GM12873 (cell line): ENCODE data around the gene EDNRA.

Experiments
- TF ChIP-seq, protein P1 (sequence below): IDR thresholded peaks from 2 replicates; pipeline ENCODE4 v1.5.1; 2012; ENCODE audit warnings: low read depth, mild to moderate bottlenecking, moderate library complexity, low read length, control low read depth; ENCODE audit not compliant: insufficient read depth; ENCODE audit errors: missing control alignments

Gene EDNRA

DNA sequence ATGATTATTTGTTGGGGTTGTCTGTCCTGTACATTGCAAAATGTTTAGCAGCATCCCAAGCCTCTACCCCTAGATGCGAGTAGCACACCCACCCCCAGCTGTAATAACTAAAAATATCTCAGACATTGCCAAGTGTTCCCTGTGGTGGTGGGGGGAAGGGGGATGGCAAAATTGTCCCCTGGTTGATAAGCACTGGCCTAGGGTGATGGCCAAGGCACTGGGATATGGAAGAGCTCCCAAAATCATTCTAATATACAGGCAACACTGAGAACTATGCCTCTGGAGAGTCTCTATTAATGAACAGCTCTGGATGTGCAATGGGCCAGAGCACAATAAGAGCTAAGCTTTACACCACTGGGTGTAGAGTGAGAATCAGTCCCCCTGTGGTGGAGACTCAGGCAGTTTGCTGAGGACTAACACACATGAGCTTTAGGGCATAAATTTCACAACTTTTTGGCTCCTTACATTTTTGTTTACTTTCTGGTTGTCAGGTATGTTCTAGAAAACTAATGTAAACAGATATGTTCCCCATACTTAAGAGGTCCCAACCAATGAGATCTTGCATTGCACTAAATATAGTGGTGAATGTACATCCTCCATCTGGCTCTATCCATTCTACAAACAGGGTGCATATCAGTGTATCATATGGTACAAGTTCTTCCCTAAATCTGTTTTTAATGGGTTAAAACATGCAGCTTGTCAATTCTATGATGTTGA, 34.5 kb downstream of the EDNRA start:
- TF ChIP-seq, protein P1, sequence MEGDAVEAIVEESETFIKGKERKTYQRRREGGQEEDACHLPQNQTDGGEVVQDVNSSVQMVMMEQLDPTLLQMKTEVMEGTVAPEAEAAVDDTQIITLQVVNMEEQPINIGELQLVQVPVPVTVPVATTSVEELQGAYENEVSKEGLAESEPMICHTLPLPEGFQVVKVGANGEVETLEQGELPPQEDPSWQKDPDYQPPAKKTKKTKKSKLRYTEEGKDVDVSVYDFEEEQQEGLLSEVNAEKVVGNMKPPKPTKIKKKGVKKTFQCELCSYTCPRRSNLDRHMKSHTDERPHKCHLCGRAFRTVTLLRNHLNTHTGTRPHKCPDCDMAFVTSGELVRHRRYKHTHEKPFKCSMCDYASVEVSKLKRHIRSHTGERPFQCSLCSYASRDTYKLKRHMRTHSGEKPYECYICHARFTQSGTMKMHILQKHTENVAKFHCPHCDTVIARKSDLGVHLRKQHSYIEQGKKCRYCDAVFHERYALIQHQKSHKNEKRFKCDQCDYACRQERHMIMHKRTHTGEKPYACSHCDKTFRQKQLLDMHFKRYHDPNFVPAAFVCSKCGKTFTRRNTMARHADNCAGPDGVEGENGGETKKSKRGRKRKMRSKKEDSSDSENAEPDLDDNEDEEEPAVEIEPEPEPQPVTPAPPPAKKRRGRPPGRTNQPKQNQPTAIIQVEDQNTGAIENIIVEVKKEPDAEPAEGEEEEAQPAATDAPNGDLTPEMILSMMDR, result no peak

DNA sequence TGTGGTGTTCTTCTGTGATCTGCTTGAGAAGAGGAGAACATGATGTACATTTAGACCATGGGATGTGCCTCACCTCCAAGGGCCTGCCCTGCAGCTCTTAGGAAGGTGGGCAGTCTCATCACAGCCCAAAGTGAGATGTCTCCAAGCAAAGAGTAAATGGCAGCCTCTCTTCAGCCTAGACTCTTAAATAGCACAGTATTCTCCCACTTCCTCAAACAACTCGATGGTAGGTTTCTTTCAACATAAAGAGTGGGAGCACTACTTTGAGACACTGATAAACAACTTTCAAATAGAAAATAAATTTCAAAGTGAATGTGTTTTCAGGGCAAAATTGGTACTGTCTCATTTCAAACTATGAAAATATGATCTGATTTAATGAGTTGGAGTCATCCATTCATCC, 35.2 kb downstream of the EDNRA start:
- TF ChIP-seq, protein P1, result no peak

DNA sequence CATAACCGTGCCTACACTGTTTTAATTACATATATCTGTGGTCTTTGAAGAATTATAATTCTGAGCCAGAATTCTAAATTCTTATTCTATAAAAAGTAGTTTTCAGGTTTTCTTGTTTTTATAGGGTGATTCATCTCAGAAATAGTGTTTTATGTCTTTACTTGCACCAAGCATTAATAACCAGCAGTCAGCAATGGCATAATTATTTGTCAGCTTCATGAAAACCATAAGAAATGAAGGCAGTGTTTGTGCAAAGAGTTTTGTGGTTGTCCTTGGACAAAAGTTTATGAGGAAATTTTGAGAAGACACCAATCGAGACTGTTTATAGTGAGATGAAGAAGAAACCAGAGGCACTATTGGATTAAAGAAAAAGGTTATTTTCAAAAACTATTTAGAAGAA, 37.2 kb downstream of the EDNRA start:
- TF ChIP-seq, protein P1, result no peak

DNA sequence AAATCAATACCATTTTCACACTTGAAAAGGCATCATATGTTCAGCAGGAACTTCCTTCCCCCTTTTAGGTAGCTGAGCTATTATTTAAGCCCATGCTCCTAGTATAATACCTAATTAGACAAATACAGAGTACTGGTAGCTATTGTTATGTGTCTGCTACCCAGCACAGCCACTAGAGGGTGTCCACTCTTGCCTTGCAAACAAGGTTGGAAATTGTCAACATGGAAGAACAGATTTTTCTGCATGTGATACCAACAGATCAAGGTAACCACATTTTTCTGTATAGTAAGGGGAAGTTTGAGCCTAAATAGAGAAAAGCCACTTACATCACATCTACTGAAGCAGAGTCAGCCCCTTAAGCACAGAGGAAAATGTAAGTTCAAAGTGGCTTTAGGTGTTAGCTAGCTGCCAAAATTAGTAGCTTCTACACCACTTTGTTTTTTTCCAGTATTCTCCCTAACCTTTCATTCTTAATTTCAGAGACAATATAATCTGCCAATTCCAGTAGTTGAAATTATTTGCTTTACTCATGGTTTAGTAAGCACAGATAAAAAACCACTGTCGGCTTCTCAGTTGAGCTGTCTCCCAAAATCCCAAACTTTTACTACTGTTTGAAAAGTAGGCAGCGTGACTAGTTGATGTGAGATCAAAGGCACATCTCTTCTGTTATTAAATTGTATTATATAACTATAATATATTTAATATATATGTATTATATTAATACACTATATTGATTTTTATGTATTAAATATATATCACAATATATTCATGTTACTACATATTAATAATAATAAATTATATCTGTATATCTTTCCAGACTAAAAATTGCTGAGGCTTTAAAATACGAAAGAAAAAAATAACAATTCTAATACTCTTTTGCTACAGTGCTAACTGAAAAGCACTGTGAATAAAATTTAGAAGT, 38.2 kb downstream of the EDNRA start:
- TF ChIP-seq, protein P1, result peak; percentile 95

DNA sequence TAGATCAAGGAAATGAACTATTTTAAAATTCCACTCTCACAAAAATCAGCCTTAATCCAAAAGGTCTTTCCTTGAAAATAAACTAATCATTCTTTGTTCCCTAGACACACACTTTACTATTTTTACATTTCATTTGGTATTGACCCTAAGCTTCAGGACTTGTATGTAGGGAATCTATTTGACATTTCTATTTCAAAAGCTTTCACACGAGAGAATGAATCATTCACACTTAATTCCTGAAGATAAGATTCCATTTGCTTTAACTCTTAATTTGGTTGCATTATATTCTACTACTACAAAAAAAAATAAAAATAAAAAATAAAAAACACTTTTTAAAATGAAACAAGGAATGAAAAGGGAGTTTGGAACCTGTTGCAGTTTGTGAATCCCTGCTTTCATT, 43.7 kb downstream of the EDNRA start:
- TF ChIP-seq, protein P1, result no peak

DNA sequence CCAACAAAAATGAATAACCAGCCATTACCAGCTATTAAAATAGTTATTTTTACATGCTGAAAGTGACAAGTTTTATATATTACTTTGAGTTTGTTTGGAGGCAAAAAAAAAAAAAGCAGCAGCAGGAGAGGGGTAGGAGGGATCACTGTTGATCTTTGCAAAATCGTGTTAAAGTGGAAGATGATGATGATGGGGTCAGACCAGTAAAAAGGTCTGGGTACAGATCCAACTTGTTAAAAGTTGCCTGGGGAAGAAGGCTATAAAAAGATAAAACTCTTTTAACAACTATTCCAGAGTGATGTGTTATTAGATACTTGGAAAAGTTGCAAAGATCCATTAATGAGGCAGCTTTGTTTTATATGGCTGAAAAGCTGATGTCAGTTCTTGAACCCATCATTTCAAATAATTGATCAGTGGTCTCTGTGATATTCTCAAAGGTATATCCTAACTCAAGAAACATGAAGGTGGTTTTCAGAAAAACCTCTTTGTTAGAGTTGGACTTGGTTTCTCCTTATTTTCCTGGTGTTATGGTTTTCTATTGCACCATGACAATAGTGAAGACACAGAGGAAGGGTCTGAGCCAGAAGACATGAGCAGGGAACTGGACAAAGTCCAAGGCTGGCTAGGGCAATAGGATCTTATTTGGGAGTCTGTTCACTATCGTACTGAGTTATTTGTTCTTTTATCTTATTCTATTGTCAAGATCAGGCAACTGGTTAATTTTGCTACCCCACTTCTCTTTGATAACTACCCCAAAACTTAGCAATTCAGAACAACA, 44.8 kb downstream of the EDNRA start:
- TF ChIP-seq, protein P1, result no peak

DNA sequence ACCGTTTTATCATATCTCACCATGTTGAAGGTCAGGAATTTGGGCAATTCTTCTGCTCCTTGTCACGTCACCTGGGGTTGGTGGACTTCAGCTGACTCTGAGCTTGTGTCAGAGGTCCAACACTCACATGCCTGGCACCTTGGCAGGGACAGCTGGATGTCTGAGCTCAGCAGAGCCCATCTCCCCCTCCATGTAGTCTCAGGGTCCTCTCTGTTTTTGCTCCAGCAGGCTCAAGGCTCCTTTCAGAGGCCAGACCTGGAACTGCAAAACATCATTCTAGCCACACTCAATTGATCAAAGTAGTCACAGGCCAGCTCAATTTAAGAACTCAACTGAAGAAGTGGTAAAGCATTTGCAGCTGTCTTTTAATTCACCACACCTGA, 45.4 kb downstream of the EDNRA start:
- TF ChIP-seq, protein P1, result peak; percentile 46
